ENCODE results near the gene OR8G1.

OR8G1 gene, protein sequence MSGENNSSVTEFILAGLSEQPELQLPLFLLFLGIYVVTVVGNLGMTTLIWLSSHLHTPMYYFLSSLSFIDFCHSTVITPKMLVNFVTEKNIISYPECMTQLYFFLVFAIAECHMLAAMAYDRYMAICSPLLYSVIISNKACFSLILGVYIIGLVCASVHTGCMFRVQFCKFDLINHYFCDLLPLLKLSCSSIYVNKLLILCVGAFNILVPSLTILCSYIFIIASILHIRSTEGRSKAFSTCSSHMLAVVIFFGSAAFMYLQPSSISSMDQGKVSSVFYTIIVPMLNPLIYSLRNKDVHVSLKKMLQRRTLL

DNA sequence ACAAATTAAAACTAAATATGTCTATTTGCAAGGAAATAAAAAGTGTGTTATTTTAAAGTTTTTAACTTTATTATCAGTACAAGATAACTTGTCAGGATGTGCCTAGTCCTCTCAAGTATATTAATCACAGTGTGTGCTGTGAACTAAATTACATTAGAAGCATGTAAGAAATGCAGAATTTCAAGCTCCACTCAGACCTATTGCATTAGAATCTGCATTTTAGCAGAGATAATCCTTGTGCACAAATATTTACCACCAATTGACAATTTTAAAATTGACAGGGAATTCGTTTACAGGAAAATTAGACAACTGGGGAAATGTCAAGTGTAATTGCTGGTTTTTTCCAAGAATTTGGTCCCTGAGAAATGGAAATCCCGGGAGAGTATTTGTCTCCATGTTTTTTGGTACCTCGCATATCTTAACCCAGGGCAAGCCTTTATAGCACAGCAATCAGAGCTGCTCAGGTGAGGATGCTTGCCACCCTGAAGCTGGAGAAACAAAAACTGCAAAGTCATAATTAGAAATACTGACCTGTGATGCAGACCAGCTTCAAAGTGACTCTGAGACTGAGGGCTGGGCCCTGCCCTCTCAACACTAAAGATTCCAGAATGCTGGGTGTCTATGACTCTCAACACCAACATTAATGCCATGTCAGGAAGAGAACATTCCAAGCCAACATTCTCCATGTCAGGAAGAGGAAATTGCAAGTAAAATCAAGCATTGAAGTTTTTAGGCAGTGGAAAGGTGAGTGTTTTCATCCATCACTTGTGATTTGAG is at the start of gene OR8G1:
Gene OR8G1, plus strand, starts transcription at position 475 of the 777 bp plus-strand sequence. CDS start 8,581 bp downstream, outside the sequence.
- DNase-seq = no peak

DNA sequence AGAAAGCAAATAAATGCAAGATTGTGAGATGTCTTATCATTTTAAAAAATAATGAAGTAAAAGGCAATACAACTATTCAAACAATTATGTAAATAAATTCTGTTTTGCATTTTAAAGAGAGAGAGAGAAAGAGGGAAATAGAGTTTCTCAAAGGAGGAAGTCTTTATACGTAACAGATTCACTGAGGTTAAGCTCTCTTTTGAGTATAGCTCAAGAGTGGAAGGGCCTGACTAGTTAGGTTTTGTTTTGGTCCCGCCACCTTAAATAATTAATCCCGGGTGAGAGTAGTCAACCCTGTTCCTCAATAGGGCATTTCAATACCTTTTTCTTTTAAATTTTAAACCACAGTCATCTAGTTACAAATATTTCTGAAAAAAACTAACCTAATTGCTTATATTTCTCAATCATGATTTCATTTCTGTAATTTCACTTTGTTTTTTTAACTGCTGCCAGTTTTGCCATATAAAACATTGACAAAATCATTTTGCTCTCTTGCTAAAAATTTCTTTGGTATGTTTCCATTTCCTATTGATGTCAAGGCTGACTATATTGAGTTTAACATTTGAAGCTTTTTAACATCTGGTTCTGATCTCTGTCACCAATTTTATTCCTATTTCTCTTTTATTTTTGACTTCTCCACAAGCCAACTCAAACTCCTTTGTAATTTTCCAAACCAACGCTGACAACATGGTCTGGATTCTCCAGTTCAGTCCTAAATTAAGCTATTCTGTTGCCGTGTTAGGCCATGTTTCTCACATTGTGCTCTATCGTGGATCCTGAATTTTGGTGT is 47.5 kb upstream of the OR8G1 start:
- DNase-seq = no peak

DNA sequence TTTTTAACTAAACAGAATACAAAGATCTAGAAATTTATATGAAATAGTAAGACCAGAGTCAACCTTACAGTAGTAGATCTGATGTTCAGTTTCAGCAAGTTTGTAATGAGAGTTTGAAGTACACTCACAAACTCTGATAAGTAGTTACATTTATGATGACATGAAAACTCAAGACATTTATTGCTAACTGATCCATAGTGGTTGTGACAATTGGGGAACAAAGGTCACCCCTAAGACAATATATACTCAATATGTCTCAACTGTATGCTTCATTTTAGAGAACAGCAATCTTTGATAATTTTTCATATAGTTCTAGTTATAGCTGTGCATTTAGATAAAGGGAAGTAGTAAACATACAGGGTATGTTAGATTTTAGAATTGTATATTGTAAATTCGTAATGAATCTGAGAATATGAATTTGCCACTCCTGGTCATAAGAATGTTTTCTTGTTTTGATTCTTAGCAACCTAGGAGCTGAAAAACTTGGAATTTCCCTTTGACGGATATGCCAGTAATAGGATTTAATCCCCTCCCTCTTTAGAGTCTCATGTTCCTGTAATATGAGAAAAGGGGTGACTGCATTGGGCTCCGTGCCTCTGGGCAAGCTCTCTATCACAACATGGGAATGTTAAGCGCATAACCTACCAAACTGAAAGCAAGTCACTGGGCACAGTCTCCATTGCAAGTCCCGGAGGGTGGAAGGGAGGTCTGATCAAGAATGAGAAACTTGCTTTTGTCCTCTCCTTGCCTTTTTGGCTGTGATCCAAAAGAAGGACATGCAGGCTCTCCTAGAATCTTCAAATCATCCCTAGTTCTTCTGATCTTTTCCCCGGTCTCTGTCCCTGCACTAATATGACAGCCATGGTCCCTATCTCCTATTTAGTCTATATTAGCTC is 46.4 kb upstream of the OR8G1 start:
- no peak for DNase-seq

DNA sequence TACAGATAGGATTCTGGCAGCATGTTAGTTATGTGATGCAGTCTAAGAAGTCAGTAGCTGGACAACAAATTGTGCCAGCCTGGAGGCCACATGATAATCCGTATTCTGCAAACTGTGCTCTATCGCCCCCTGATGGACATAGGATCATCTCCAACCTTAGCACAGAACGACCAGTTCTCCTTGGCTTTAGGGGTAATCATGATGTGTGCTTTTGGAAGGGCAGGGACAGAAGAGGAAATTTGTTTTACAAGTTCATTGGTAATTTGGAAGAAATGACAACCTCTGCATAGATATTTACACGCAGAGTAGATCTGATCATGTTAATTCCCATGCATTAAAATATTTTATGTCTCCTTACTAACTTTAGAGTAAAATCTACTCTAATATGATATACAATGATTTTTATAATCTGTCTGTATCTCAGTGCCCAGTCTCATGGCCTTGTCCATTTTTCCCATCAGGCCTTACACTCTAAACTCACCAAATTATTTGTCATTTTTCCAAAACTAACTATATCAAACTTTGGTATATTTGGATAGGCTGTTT is 45.6 kb upstream of the OR8G1 start:
- peak; percentile 30 to 38 for DNase-seq

DNA sequence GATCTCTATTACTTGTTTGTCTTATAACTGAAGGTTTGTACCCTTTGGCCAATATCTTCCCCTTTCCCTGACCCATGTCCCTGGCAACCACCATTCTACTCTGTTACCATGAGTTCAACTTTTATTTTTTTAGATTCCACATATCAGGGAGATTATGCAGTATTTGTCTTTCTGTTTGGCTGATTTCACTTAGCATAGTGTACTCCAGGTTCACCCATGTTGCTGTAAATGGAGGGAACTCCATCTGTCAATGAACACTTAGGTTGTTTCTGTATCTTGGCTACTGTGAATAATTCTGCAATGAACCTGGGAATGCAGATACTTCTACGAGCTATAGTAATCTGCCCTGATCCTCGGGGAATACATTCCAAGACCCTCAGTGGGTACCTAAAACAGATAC is 42.9 kb upstream of the OR8G1 start:
- DNase-seq = no peak

DNA sequence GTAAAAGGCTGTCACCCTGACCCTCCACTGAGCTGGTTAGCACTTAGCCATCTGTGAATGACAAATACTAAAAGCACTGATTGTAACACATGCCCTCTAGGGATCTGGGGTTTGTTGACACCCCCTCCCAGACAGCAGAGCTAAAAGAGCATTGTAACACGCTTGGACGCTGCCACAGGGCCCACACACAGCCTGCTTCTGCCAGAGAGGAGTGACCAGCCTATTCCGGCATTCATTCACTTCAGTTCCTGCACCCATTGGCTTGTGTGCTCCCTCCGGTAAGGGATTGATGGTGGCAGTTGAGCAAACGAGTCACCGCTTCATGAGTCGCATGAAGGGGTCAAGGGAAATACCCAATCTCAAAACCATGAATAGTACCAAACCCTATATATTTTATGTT is 42.0 kb upstream of the OR8G1 start:
- DNase-seq = no peak

DNA sequence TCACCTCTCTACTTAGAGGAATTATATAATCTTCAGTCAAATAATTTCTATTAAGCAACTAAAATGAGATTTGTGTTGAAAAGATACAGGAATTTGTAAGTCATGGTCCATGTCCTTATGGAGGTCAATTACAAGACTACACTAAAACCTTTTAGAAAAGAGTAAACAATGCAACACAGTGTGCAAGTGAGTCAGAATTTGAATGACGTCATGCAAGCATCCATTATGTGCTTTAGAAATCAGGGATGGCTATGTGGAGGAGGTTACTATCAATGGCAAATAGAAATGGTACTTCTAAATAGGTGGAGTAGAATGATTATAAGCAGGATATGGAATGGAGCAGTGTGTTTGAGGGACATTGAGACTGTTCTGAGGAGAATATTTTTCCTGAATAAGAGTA is 41.2 kb upstream of the OR8G1 start:
- no peak for DNase-seq

DNA sequence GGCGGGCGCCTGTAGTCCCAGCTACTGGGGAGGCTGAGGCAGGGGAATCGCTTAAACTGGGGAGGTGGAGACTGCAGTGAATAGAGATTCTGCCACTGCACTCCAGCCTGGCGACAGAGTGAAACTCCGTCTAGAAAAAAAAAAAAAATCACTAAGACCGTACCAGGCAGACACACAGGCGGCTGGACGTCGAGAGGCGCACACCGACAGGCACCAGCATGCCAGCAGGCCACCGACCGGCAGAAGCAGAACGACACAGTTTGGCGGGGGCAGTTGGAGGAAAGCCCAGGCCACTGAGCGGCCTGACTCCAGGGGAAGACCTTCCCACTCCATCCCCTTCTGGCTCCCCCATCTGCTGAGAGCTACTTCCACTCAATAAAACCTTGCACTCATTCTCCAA is 40.2 kb upstream of the OR8G1 start:
- no peak for DNase-seq

DNA sequence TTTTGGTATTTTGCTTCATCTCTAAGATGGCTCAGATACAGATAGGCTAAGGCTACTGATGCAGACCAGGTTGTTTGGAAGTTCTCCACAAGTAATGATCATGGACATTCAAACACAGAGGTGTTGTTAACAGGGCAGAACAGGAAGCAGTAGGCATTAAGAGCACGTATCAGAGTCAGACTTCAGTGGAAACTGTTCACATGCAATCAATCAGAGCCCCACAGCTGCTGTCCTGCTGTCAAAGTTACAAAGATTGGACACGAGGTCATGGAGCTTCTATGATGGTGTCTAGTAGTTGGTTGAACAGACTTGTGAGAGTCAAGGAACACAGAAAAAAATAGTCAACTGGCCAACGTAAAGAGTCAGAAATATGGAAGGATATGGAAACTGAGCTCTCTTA is 37.9 kb upstream of the OR8G1 start:
- DNase-seq = no peak

DNA sequence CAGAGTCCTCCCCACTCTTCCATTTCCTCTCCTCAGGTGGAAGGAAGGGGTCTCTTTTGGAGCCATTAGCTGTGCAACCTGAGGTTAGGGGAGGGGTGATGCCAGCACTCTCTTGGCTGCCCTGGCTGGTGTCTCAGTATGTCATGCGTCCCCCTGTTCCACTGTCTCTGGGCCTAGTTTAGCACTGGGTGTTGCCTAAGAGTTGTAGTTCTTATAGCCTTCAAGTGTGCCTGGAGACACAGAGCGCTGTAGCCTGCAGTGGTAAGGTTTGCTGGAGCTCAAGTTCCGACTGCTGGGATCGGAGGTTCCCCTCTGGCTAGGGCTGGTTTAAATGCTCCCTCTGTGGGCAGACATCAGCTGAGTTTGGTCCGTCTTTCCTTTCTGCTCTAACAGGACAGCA is 36.9 kb upstream of the OR8G1 start:
- DNase-seq = no peak

DNA sequence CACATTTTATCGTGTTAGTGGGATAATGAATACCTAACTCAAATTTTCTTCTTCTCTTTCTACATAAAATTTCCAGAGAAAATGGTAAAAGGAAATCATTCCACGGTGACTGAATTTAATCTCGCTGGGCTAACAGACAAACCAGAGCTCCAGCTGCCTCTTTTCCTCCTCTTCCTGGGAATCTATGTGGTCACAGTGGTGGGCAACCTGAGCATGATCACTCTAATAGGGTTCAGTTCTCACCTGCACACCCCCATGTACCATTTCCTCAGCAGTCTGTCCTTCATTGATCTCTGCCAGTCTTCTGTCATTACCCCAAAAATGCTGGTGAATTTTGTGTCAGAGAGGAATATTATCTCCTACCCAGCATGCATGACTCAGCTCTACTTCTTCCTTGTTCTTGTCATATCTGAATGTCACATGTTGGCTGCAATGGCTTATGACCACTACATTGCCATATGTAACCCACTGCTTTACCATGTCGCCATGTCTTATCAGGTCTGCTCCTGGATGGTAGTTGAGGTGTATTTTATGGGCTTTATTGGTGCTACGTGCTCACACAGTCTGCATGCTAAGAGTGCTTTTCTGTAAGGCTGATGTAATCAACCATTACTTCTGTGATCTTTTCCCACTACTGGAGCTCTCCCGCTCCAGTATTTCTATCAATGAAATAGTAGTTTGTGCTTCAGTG is 33.6 kb upstream of the OR8G1 start:
- no peak for DNase-seq

DNA sequence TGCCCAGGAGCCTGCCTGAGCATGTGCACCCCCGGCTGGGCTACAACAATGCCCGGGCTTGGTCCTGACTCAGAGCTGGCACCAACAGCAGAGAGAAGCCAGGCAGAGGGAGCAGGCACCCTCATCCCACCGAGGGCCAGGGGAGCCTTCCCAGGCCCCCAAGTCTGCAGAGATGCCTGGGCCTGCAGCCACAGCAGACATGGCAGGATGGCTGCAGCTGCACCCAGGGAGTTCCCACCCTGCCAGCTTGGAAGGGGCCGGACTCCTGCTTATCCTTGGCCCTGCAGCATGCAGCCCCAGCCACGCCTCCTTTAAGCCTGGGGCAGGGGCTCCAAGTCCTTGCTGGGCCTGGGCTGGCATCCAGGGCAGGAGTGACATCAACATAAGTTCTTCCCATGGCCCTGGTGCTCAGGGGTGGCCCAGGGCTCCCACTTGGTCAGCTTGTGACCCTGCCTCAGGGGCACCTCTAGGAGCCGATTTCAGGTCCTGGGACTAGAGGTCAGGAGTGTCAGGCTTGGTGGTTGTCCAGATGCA is 31.0 kb upstream of the OR8G1 start:
- DNase-seq = no peak

DNA sequence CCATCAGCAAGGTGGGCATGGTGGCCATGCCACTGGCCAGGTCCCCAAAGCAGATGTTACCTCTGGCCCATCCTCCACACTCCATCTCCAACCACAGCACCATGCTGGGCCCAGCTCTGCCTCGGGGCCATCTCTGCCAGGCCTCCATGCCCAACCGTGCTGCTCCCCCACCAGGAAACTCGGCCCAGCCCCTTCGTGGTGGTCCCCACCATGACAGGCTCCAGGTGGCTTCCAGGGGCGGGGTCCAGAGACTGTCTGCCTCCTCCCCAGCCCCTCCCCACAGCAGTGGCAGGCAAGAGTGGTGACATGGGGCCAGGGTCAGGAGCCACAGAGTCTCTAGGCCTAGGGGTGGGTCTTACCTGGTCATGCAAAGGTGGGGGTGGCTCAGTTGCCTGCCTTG is 30.5 kb upstream of the OR8G1 start:
- DNase-seq = no peak

DNA sequence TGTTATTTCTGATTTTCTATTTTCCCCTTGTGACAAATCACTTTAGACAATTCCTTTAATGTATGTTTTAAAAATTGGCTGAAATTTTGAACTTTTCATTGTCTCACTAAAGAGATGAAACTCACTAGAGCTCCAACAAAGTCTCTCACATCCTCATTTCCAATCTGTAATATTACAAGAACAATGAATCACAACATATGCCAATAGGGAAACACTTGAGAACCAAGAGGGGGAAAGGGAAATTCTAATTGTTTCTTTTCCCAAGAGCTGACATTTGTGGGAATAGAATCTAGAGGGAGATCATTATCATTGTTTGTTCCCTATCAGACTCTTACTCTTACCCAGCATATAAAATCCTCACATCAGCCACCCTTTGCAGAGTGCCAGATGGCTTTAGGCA is 29.6 kb upstream of the OR8G1 start:
- no peak for DNase-seq

DNA sequence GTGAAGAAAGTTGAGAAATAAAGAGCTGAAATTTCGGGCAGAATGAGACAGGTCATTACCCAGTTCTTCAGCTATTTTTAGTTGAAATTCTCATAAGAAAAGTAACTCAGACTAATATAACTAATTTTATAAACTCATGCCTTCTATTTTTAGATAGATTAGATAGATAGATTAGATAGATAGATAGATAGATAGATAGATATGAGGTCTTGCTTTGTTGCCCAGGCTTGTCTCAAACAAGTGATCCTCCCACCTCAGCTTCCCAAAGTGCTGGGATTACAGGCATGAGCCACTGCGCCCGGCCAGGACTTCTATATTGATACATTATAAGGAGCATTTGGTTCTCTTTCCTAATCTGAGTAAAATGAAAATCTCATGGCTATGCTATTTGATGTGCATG is 26.9 kb upstream of the OR8G1 start:
- no peak for DNase-seq

DNA sequence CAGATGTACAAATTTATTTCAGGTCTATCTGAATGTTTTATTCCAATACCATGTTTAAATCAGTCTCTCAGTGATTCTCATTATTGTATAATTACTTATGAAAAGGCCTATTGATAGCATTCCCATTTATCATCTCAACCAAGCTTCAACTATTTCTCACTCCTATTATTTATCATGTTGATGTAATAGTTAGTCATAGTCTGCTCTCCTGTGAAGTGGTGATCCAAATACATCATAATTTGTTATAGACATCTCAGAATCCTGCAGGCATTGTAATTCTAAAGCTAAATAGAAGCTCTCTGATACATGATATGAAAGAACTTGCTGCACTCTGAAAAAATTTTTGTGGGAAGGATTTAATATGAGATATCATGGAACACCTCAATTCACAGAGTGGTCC is 21.8 kb upstream of the OR8G1 start:
- DNase-seq = no peak

DNA sequence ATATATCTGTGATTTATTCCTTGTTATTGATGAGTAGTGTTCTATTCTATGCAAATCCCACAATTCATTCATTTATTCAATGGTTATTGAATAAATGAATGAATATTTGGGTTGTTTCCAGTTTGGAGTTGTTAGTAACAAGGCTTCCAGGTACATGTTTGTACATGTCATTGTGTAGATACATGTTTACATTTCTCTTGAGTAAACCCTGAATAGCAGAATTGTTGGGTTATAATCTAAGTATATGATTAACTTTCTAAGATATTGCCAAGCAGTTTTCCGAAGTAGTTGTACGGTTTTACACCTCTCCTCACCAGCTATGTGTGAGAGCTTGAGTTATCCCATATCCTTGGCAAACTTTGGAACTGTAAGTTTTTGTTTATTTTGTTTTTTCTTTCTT is 18.5 kb upstream of the OR8G1 start:
- no peak for DNase-seq

DNA sequence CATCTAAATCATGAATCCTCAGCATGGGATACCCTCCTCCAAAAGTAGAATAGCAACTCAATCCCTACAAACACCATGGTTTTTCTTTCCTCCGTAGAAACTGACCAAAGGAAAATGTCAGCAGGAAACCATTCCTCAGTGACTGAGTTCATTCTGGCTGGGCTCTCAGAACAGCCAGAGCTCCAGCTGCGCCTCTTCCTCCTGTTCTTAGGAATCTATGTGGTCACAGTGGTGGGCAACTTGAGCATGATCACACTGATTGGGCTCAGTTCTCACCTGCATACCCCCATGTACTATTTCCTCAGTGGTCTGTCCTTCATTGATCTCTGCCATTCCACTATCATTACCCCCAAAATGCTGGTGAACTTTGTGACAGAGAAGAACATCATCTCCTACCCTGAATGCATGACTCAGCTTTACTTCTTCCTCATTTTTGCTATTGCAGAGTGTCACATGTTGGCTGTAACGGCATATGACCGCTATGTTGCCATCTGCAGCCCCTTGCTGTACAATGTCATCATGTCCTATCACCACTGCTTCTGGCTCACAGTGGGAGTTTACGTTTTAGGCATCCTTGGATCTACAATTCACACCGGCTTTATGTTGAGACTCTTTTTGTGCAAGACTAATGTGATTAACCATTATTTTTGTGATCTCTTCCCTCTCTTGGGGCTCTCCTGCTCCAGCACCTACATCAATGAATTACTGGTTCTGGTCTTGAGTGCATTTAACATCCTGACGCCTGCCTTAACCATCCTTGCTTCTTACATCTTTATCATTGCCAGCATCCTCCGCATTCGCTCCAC is 16.1 kb upstream of the OR8G1 start:
- peak in 1 of 2 donors; percentile 47 for DNase-seq

DNA sequence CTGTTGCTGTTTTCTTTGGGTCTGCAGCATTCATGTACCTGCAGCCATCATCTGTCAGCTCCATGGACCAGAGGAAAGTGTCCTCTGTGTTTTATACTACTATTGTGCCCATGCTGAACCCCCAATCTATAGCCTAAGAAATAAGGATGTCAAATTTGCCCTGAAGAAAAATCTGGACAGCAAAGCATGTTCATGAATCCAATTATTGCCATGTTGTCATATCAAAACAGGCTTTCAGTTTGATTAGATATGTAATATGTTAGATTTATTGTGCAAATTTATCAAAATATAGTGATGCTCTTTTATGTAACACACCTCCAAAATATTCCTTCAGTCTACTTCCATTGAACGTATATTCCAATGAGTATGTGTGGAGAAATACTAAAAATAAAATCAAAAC is 15.4 kb upstream of the OR8G1 start:
- no peak for DNase-seq

DNA sequence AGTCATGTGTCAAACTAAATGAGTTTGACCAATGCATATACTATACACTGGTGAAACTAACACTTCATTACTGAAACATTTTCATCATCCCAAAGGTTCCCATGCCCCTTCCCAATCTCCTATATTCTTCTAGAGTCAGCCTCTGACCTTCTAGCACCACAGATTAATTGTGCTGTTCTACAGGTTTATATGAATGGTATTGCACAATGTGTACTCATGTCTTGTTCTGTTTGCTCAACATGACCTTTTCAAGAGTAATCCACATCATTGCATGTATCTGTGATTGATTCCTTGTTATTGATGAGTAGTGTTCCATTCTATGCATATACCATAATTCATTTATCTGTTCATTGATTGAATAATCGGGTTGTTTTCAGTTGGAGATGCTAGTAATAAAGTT is 7.5 kb upstream of the OR8G1 start:
- DNase-seq = no peak

DNA sequence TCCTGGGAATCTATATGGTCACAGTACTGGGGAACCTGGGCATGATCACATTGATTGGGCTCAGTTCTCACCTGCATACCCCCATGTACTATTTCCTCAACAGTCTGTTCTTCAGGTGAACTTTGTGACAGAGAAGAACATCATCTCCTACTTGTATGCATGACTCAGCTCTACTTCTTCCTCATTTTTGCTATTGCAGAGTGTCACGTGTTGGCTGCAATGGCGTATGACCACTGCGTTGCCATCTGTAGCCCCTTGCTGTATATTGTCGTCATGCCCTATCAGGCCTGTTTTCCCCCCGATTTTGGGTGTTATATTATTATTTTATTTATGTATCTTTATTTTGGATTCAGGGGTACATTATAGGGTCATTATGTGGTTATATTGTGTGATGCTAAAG is 2.4 kb upstream of the OR8G1 start:
- DNase-seq = no peak
